ENCODE measurements around the gene SP2.

Gene SP2

DNA sequence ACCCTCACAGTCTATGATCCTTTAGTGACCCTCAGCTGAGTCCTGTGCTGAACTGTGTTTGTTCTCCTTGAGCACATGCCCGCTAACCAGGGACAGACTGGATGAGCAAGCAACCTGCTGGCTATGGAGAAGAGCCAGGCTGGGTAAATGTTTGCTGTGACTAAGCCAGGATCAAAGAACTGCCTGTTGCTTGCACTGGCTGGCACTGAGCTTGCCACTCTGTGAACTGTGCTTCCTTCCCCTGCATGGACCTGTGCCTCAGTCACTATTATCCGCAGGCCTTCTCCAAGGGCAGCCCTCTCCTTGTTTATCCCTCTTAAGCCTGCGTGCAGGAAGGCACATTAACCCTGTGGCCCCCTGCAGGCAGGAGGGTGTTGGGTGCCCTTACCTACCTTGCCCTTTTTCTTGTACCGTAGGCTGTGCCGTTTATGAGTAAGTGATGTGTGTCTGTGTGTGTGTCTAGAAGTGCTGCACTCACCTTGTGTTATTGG, 52.7 kb downstream of the SP2 start:
- in situ Hi-C loops (cut with MboI; ENCODE audit: low sequenced_read_pairs): no loop called here

DNA sequence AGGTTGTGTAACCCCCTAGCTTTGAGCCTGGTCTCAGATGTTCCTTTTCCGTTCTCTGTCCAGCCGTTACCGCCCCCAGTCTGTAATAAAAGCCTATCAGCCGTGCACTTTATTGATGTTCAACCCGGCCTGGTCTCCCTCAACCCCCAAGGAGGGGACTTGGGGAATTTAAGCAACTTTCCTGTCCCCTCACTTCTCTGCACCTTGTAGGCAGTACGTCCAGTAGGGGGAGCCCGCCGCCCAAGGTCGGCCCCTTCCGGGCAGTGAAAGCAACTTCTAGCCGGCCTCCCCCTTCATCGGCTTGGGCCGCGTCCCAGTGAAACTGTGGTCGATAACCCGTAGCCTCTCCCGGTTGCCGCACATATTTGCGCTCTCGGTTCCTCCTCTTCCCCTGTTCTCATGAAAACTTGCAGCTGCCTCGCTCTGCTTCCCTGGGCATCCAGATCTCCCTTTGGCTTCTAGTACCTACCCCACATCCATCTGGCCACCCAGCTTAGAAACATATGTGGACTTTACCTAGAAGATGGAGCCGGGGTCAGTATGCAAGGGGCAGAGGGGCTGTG, 53.2 kb downstream of the SP2 start:
- in situ Hi-C loops (cut with MboI; ENCODE audit: low sequenced_read_pairs): no loop called here

DNA sequence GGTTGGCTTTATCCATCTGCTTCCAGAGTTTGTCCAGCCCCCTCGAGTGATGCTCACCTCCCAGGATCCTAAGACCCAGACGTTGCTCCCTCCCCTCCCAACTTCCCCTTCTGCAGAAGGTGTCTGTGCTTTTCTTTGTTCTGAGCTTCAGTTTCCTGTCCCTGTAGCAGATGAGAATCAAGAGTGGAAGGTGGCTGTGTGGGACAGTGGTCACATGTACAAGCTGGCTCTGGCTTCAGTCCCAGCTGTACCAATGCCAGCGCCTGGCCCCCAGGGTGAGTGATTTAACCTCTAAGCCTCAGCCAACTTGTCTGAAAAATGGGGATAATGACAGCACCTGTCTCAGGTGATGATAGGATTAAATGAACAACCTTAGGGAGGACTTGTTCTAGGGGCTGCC, 53.9 kb downstream of the SP2 start:
- in situ Hi-C loops (cut with MboI; ENCODE audit: low sequenced_read_pairs): no loop called here

DNA sequence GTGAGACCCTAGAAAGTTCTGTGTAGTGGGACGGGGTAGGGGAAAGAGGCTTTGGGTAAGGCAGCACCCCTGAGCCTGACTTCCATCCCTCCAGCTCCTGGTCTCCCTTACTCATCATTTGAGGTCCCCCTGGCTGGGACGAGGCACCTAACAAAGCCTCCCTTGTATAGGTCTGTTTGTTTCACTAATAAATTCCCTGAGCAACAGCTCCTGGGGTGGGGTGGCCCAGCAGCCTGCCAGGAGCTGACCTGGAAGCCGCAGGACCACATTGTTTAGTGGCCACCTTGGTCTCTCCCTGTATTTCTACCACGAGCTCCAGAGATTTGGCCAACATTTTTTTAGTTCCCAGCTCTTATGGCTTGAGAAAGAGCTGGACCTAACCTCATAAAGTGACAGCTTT, 54.4 kb downstream of the SP2 start:
- in situ Hi-C loops (cut with MboI; ENCODE audit: low sequenced_read_pairs): no loop called here

DNA sequence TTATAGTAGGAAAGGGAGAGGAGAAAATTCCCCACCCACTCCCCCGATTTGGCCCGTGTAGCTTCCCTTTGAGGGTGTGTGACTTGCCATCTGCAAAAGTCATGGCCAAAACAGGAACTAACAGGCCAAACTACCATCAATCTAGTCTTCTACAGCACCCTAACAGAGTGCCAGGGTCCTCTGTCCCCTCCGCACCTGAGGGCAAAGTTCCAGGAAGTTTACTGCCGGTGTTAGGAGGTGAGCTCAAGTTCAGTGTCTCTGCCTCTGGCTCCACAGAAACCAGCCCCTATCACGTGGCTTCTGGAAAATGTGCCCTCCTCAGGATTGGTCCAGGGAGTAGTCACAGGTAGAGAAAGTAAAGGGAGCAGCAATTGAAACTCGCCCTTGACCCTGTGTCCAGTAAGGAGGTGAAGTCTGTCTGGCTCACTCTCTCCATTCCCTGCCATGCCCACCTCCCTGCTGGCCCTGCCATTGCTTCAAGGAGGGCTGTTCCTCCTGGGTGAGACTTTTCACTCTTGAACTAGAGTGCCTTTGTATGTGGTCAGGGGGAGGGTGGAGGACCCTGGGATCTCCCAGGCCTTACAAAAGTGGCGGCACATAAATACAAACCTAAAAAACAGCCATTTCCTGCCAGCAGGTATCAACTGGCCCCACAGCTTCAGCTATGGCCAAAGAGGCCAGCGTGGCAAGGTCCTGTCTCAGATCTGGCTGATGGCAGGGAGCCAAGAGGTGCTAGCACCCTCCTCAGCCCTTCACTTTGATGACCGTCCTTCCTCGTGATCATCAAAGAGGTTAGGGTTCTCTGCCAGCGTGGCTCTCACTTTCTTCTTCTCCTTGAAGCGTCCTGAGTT, 56.4 kb downstream of the SP2 start:
- in situ Hi-C loops (cut with MboI; ENCODE audit: low sequenced_read_pairs): no loop called here

DNA sequence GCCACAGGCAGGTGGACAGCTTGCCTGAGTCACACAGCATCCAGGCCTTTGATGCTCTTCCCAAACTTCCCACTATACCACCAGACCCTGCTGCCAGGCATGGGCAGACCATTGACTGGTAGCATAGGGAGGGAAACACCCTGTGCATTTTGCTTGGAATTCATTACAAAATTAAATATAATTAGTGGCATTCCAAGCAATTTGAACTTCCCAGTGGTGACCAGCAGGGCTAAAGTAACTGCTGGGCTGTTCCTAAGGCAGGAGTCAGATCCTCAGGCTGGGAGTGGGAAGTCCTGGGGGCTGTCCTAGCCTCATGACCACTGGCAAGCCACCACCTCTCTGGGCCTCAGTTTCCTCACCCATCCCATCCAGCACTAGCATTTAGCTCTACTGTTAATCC, 57.9 kb downstream of the SP2 start:
- in situ Hi-C loops (cut with MboI; ENCODE audit: low sequenced_read_pairs): no loop called here

DNA sequence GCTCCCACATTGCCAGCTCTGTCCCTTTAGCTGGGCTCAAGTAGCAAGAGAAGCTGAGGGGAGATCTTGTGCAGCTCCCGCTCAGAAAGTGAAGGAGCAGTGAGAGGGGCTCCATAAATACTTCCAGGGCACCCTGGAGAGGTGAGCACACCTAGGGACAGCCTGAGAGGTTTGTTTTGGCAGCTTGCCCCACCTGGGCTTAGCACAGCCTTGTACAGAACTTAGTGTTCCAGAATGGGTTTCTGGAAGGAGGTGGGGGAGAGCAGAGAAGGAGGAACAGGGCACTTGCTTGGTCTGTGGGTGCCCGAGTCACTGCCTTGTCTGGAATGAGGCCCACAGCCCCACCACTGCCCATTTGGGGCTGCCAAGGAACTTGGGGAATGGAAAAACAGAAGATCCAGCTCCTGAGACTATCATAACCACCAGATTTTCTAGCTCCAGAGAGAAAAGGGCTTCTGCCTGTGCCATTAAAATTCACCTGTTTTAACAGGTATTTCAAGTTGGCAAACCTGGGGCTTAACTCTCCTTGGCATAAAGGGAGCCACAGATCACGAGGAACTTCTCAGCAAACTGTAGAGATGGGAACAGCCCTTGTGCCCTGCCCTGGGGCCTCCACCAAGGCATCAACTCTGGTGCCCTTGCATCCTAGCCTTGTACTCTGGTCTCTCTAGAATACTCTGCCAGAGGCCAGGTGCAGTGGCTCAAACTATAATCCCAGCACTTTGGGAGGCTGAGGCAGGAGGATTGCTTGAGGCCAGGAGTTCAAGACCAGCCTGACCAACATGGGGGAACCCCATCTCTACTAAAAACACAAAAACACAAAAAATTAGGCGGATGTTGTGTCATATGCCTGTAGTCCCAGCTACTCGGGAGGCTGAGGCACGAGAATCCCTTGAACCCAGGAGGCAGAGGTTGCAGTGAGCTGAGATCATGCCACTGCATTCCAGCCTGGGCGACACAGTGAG, 59.7 kb downstream of the SP2 start:
- in situ Hi-C loops (cut with MboI; ENCODE audit: low sequenced_read_pairs): no loop called here

DNA sequence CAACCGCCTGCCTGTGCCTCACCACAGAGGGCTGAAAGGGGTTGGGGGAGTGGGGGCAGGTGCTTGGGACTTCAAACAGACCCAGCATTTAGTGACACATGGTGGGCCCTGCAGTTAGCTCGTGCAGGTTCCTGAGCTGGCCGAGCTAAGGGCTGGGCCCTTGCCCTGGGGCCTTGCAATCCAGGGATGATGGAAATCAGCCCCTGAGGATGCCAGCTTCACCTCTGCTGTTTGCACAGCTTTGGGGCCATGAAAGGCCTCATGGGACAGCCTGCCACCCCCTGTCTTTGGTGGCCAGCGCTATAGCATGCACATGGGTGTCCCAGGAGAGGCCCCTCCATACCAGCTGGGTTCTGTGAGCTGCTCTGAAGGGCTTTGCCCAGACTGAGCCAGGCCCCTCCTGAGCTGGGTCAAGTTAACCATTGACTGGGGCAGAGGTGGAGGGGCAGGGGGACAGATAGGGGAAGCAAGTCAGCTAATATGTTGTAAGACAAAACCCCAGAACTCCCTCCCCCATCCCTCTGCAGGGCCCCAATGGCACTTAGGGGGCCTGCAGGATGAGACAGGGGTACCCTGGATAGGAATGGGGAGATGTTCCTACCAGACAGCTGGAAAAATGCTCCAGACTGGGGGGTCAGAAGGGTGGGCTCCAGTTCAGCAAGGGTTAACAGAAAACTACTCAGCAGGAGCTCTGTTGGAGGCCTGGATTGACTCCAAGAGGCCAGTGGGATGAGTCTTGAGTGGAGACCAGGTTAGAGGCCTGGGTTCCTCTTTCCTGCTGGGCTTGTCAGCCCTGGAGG, 61.0 kb downstream of the SP2 start:
- in situ Hi-C loops (cut with MboI; ENCODE audit: low sequenced_read_pairs): no loop called here

DNA sequence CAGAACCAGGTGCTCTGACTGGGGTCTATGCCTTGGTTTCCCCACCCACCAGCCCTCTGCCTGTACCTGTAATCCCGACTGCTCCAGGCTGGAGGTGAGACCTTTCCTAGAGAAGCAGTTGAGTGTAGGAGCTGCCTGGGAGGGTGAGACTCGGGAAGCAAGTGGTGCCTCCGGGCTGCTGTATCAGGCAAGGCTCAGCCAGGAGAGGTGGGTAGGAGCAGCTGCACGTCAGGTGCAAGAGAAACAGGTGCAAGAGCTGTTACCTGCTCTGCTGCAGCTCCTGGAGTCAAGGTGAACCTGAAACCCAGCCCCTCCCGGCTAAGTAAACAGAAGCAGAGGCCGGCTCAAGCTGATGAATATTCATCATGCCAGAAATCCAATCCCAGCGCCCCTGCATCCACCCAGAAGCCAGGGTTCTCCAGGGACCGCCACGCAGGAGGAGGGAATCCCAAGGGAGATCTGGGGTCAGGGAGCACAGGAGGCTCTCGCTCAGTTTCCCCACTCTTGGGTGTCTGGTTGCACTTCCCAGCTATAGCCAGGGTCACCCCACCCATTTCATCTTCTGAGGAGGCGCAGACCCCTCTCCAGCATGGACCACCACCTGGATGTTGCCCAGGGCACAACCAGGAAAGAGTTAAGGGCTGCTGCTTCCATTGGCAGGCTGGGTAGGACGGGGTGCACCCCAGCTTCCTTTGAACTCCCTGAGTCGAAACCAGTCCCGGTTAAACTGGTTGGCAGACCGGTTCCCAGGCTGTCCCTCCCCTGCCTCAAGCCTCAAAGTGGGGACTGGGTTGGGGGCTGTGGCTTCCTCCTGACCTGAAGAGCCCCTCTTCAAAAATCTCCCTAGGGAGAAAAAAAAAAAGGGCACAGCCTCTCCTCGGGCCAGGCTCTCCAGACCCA, 61.8 kb downstream of the SP2 start, which contains the start of gene PRR15L:
Gene PRR15L (minus strand): TSS at position 293 of the 900 bp plus-strand sequence. CDS start 4,649 bp downstream, outside the sequence.
- in situ Hi-C loops (cut with MboI; ENCODE audit: low sequenced_read_pairs): no loop called here

DNA sequence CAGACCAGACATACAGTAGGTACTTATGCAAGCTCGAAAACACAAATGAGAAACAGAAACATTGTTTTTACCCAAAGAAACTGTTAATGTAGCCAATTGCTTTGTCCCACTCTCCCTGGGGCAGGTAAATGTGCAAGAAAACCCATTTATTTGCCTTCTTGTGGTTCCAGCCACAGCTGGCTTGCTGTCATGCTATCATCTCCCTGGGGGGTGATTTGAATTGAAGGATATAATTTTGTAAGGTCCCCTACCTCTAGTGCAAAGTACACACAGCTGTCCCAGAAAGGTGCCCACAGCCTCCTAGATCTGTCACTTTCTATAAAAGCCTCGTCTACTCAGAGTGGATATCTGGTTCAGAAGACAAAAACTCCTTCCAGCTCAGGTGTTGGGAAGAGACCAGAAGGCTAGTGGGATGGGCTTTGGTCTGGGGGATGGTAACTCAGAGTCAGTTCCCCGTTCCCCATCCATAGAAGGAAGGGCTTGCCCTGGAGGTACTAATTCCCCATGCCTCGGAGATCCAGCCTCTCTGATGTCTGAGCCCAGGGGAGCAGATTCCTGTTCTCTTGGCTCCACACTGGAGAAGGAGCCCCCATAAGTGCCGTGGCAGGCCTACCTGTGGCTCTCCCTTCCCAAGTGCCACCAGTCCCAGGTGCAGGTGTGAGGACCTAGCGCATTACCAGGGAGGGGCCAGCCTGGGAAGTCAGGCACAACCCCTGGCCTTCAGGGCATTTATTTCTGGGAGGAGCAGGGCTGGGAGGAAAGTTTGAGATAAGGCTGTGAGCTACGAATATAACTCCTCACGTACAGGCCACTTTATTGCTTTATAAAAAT, 64.0 kb downstream of the SP2 start:
- in situ Hi-C loops (cut with MboI; ENCODE audit: low sequenced_read_pairs): no loop called here

DNA sequence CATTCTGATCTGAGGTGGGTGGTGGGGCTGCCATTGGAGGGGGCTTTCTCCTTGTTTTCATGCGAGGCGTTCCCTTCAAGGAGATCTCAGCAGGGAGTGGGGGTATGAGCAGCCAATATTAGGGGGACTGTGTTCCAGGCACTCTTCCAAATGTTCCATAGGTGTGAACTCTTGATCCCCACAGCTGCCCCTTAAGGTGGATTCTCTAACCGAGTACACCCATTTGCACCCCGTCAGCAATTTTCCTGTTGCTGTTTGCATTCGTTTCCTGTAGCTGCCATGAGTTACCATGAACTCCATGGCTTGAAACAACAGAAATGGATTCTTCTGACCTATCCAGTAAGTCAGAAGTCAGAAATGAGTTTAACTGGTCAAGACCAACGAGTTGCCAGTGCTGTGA, 65.4 kb downstream of the SP2 start:
- in situ Hi-C loops (cut with MboI; ENCODE audit: low sequenced_read_pairs): no loop called here

DNA sequence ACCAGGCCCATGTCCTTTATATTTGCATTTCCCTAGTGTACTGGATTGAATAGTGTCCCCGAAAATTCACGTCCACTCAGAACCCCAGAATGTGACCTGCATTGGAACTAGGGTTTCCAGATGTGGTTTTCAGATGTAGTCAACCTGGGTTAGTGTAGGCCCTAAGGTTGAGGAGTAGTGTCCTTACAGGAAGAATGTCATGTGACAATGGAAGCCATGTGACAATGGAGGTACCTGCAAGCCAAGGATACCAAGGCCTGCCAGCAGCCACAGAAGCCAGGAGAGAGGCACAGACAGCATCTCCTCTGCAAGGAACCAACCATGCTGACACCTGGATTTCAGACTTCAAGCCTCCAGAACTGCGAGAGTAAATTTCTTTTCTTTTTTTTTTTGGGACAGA, 66.9 kb downstream of the SP2 start:
- in situ Hi-C loops (cut with MboI; ENCODE audit: low sequenced_read_pairs): no loop called here

DNA sequence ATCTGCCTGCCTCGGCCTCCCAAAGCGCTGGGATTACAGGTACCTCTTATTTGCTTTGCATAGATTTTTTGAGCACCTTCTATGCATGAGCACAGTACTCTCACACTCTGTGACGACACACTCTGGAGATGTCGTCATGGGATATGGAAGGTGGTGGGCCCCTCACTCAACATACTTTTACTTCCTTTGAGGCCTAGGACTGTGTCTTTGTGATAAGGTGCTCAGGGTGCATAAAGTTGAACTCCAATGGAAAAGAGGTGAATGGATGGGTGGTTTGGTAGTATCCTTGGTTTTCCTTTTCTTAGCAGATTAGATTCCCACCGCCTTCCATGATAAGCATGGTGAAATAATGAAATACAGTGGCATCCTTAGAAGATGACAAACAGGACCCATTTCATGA, 68.8 kb downstream of the SP2 start:
- in situ Hi-C loops (cut with MboI; ENCODE audit: low sequenced_read_pairs): no loop called here

DNA sequence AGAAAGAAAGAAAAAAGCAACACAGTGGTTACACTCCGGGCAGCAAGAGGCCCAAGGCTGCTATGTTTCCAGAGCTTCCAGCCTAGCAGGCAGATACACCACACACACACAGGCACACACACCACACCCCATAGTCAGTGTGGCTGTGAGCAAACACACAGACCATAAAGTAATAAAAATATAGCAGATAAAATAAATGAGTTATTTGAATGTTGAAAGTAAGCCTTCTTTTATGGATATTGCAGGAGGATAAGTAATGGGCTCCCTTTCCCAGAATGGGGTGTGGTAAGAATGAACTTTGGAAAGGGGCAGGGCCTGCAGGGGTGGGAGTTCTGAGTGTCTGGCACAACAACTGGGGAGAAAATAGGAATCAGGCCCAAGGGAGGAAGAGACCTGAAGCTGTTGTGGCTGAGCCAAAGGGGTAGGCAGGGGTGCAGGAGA, 70.1 kb downstream of the SP2 start:
- in situ Hi-C loops (cut with MboI; ENCODE audit: low sequenced_read_pairs): no loop called here

DNA sequence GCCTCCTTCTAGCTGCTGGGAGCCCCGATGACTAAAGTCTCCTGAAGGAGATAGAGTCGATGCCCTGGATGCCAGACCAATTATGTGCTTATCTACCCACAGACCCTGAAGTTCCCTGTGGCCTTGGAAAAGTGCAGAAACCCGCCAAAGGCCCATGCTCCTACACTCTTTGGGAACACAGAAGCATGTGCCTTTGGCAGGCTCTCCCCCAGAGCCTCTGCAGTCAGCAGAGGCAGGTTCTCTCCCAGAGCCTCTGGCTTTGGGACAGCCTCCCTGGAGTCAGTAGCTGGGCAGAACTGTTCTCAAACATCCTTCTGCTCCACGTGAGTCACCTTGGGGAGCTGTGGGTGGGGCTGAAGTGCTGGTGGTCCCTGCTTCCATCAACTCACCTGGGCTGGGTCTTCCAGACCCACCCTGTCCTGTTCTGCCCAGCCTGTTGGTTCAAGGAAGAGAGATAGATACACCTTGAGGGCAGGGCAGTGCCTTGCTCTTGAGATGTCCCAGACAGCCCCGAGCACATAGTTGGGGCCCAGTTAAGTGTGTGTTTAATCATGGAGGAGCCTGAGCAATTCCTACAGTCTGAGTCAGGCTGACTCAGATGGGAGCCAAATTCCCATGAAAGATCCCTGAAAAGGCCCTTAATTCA, 71.7 kb downstream of the SP2 start:
- in situ Hi-C loops (cut with MboI; ENCODE audit: low sequenced_read_pairs): no loop called here

DNA sequence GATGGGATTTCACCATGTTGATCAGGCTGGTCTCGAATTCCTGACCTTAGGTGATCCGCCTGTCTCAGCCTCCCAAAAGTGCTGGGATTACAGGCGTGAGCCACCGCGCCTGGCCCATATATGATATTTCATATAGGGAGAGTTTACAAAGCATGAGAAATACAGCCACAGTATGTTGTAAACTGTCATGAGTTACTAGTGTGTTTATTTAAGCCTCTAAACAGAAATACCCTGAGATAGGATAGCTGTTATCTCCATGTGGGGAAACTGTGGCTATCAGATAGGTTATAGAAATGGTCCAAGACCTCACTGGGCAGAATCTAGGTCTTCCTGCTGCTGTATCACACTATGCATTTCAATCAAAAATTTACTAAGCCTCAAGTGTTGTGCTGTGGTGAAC, 72.8 kb downstream of the SP2 start:
- in situ Hi-C loops (cut with MboI; ENCODE audit: low sequenced_read_pairs): no loop called here

DNA sequence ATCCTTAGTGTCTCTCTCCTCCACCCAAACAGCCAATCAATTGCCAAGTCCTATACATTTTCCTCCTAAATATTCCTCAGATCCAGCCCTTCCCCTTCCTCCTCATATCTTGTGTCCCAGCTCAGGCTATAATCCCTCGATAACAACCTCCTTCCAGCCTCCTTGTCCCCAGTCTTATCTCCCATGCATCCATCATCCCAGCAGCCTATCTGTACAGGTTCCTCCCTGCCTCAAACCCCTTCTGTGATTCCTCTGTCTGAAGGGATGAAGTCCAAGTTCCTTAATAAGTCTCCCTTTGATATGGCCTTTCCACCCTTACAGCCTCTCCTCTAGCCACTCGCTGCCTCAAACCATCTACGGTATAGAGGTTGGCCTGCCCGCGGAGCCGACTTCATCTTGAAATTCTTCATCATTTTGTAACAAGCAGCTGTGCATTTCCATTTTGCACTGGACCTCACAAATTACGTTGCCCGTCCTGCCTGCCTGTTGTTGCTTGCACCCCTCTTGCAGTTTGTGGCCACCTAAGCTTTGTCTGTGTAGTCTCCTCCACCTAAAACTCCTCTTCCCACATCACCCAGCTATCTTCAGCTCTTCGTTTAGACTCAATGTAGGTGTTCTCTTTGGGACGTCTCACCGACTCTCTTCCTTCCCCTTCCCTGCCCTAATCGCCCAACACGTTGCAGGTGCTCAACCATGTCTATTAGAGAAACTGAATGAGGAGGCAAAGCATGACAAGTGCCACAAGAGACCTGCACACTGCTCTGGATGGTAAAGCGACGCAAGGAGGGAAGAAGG, 74.1 kb downstream of the SP2 start:
- in situ Hi-C loops (cut with MboI; ENCODE audit: low sequenced_read_pairs): no loop called here
